GDM1 (cell line): ENCODE results near the gene RPS6KA5.
"Not testable (repeated sequence)": the region's sequence is repeated elsewhere in the genome, so short reads cannot be mapped to it uniquely, and the experiment has no call there.

Experiments
- DNase-seq: peaks from one replicate; lab custom pipeline; 2025; lab: John Stamatoyannopoulos, UW

Gene RPS6KA5

GRCh38 chr14:91060351-91061055 is at the start of gene RPS6KA5:
RPS6KA5 (minus strand) TSS chr14:91060641; CDS start chr14:91060434, 207 bp downstream.
- DNase-seq = peak; percentile 100

- no peak for DNase-seq
These were observed 48.6 kb upstream of the RPS6KA5 start for GRCh38 chr14:91108941-91109611.

GRCh38 chr14:91103116-91103515 is 42.7 kb upstream of the RPS6KA5 start:
- no peak for DNase-seq

GRCh38 chr14:91100102-91100501 is 39.7 kb upstream of the RPS6KA5 start:
- DNase-seq = no peak

- no peak for DNase-seq
These were observed 38.1 kb upstream of the RPS6KA5 start for GRCh38 chr14:91098591-91098990.

- not testable (repeated sequence) for DNase-seq
These were observed 37.2 kb upstream of the RPS6KA5 start for GRCh38 chr14:91097657-91098056.

DNA sequence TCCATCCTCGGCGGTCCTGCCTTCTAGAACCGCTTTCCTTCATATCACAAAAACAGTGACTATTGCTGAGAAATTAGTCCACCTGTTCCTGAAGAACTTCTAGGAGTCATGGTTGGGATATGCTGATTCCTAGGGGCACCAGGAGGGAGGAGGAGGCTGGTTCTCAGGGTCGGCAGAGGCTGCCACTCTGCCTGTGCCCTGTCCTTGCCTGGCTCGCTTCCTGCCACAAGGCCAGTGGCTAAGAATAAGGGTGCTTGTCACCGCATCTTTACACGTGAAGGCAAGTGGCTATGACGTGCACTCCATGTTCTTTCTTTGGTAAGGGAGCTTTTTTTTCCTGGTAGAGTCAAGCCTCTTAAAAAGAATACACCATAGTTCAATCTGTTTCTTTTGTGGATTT is 34.7 kb upstream of the RPS6KA5 start:
- DNase-seq = no peak

DNA sequence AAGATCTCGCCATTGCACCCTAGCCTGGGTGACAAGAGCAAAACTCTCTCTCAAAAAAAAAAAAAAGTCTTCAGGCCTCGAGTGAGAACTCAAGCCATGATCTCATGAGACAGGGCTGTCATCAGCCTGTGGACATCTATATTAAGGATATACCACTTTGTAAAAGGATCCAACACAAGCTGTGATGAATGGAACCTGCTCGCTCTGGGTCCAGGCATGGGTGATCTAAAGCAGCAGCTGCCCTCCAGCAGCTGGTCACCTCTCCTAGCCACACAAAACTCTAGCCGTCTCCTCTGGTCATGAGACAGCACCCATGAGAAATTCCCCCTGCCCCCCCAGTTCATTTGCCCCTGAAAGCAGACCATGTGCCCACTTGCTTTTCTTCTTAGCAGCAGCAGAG is 34.3 kb upstream of the RPS6KA5 start:
- no peak for DNase-seq

DNA sequence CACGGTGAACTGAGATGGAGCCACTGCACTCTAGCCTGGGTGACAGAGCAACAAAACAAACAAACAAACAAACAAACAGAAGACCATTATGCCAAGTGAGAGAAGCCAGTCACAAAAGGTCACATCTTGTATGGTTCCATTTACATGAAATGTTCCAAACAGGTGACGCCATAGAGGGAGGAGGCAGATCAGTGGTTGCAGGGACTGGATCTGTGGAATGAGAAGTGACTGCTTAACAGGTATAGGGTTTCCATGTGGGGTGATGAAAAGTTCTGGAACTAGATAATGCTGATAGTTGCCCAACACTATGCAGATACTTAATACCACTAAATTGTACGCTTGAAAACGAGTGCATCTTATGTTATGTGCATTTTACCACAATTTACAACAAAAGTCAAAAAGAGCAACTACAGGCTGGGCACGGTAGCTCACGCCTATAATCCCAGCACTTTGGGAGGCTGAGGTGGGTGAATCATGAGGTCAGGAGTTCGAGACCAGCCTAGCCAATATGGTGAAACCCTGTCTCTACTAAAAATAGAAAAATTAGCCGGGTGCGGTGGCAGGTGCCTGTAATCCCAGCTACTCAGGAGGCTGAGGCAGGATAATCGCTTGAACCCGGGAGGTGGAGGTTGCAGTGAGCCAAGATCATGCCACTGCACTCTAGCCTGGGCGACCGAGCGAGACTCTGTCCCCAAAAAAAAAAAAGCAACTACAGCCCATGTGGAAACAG is 33.5 kb upstream of the RPS6KA5 start:
- not testable (repeated sequence) for DNase-seq

- no peak for DNase-seq
These were observed 31.6 kb upstream of the RPS6KA5 start for GRCh38 chr14:91092073-91092472.

GRCh38 chr14:91090743-91091142 is 30.3 kb upstream of the RPS6KA5 start:
- DNase-seq = no peak

- no peak for DNase-seq
These were observed 29.6 kb upstream of the RPS6KA5 start for GRCh38 chr14:91089958-91090535.

GRCh38 chr14:91088585-91089235 is 28.3 kb upstream of the RPS6KA5 start:
- no peak for DNase-seq

DNA sequence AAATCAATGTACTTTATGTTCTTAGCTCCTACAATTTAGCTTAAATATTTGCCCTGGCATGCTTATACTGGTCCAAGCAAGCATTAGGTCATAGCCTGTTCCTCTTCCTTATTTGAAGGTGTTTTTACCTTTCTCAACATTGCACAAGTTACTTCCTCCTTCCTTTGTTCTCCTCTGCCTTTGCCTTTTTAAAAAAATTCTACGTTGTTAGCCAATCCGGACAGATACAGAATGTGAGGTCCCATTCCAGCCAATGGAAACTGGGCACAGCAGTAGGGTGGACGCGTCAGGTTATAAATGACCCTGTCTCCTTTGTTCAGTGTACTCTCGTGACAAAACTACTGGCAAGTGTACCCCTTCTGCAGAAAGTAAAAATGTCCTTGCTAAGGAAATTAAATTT is 27.0 kb upstream of the RPS6KA5 start:
- DNase-seq = not testable (repeated sequence)

- no peak for DNase-seq
These were observed 24.1 kb upstream of the RPS6KA5 start for GRCh38 chr14:91084516-91084915.

DNA sequence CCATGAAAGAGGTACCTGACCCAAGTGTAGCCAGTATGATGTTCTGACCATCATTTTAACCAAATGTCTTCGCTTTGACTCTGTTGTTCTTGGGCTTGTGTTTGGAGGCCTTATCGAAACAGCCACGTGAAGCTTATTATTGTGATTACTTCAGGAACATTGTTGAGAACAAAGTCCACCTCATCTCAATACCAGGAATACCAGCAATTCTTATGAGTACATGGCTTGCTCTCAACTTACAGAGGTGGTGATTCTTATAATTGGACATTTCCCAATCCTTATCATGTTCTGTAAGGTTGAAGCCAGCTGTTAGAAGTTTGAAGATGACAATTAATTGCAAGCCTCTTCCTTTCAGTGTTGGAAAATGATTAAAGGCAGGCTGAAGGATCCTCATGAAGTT is 21.8 kb upstream of the RPS6KA5 start:
- no peak for DNase-seq

DNA sequence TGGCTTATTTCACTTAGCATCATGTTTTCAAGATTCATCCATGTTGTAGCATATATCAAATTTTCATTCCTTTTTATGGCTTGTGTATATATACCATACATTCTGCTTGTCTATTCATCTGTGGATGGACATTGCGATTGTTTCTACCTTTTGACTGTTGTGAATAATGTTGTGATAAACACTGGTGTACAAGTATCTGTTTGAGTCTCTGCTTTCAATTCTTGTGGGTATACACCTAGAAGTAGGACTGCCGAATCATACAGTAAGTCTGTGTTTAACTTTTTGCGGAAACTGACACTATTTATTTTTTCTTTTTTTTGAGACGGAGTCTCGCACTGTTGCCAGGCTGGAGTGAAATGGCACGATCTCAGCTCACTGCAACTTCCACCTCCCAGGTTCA is 19.6 kb upstream of the RPS6KA5 start:
- no peak for DNase-seq

- no peak for DNase-seq
These were observed 17.8 kb upstream of the RPS6KA5 start for GRCh38 chr14:91078095-91078737.

DNA sequence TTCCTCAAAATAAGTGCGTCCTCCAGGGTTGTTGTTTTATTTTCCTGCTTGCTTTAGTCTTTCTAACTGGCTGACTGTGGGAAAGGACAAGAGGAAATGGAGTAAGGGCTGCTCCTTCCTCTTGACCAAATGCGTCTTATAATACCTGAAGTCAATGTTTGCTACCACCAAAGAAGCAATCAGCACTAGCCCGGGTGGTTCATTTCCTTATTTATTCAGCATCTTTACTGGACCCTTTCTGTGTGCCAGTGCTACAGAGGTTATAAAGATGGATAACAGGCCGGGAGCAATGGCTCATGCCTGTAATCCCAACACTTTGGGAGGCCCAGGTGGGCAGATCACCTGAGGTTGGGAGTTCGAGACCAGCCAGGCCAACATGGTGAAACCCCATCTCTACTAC is 15.1 kb upstream of the RPS6KA5 start:
- no peak for DNase-seq

DNA sequence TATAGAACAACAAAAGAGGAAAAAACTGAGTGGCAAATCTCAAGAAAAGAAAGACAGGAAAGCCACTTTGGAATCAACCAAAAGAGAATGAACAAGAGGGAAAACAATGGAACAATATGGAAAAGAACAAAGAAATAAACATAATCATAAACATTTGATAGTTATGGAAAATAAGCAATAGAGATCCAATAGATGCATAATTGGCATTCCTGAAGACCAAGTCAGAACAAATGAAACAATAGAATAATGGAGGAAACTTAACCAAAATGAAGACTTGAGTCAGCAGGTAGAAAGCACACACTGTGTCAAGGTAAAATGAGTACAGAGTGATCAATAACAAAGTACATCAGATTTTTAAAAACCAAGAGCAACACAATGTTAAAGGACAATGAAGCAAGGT is 10.1 kb upstream of the RPS6KA5 start:
- DNase-seq = no peak

- no peak for DNase-seq
These were observed 8.2 kb upstream of the RPS6KA5 start for GRCh38 chr14:91068642-91069041.

- no peak for DNase-seq
These were observed 6.7 kb upstream of the RPS6KA5 start for GRCh38 chr14:91067186-91067585.
